ENCODE data around the gene CDHR5.

Gene CDHR5

GRCh38 chr11:665704-666281, 41.0 kb upstream of the CDHR5 start:
- TF ChIP-seq EZH2phosphoT487 (IDR thresholded peaks at IDR 0.05; ENCODE audit: borderline replicate concordance, low read length) (no peak), CTCF (IDR thresholded peaks at IDR 0.05; ENCODE audit: low read depth, low read length, poor library complexity, severe bottlenecking) (no peak)
- H3F3A ChIP-seq (ENCODE audit: control insufficient read depth, insufficient read depth): no peaks in the 10 kb centered on the region
- peaks cover 4% of the 10 kb centered on the region; the same call in 1 of the 2 replicates for H3K36me3 ChIP-seq (ENCODE audit: control insufficient read depth, low read length)
- no peaks in the 10 kb centered on the region for H3K79me2 ChIP-seq (ENCODE audit: control insufficient read depth, low read length)
- no peaks in the 10 kb centered on the region for H3K9me3 ChIP-seq (ENCODE audit: control insufficient read depth, insufficient read depth, low read length)
- no peaks in the 10 kb centered on the region for H3K27me3 ChIP-seq (ENCODE audit: control insufficient read depth, low read length)
- H4K20me1 ChIP-seq (ENCODE audit: control insufficient read depth, insufficient read depth, low read depth, low read length): no peaks in the 10 kb centered on the region
- no peaks in the 10 kb centered on the region for H3K4me1 ChIP-seq (ENCODE audit: control insufficient read depth, low read length)
- no peak overlapping the region for H3K27ac ChIP-seq (ENCODE audit: low read depth, low read length)
- no peak overlapping the region for H3K4me3 ChIP-seq (ENCODE audit: low read length)
- H3K9me2 ChIP-seq (replicated peaks; ENCODE audit: control insufficient read depth, low read length): no peaks in the 10 kb centered on the region
- no peak overlapping the region for H3K4me2 ChIP-seq (ENCODE audit: low read length)

- TF ChIP-seq CTCF (IDR thresholded peaks at IDR 0.05; ENCODE audit: low read depth, low read length, poor library complexity, severe bottlenecking): no peak
- no peak for TF ChIP-seq EZH2phosphoT487 (IDR thresholded peaks at IDR 0.05; ENCODE audit: borderline replicate concordance, low read length)
- peaks cover 4% of the 10 kb centered on the region; the same call in 1 of the 2 replicates for H3K36me3 ChIP-seq (ENCODE audit: control insufficient read depth, low read length)
- no peaks in the 10 kb centered on the region for H3K9me3 ChIP-seq (ENCODE audit: control insufficient read depth, insufficient read depth, low read length)
- no peaks in the 10 kb centered on the region for H3K27me3 ChIP-seq (ENCODE audit: control insufficient read depth, low read length)
- H3F3A ChIP-seq (ENCODE audit: control insufficient read depth, insufficient read depth): no peaks in the 10 kb centered on the region
- no peak overlapping the region for H3K27ac ChIP-seq (ENCODE audit: low read depth, low read length)
- no peaks in the 10 kb centered on the region for H3K4me1 ChIP-seq (ENCODE audit: control insufficient read depth, low read length)
- no peak overlapping the region for H3K4me3 ChIP-seq (ENCODE audit: low read length)
- no peak overlapping the region for H3K4me2 ChIP-seq (ENCODE audit: low read length)
- no peaks in the 10 kb centered on the region for H3K9me2 ChIP-seq (replicated peaks; ENCODE audit: control insufficient read depth, low read length)
- H4K20me1 ChIP-seq (ENCODE audit: control insufficient read depth, insufficient read depth, low read depth, low read length): no peaks in the 10 kb centered on the region
- H3K79me2 ChIP-seq (ENCODE audit: control insufficient read depth, low read length): no peaks in the 10 kb centered on the region
Observed at GRCh38 chr11:665062-665703, 40.4 kb upstream of the CDHR5 start.

- Histone ChIP-seq H3K27ac (ENCODE audit: low read depth, low read length) (no peak overlapping the region), H3K9me3 (ENCODE audit: control insufficient read depth, insufficient read depth, low read length) (no peaks in the 10 kb centered on the region), H3K4me3 (ENCODE audit: low read length) (no peak overlapping the region), H3K36me3 (ENCODE audit: control insufficient read depth, low read length) (peaks cover 4% of the 10 kb centered on the region; the same call in 1 of the 2 replicates), H3K9me2 (replicated peaks; ENCODE audit: control insufficient read depth, low read length) (no peaks in the 10 kb centered on the region), H3F3A (ENCODE audit: control insufficient read depth, insufficient read depth) (no peaks in the 10 kb centered on the region), H3K27me3 (ENCODE audit: control insufficient read depth, low read length) (no peaks in the 10 kb centered on the region), H3K79me2 (ENCODE audit: control insufficient read depth, low read length) (no peaks in the 10 kb centered on the region), H3K4me1 (ENCODE audit: control insufficient read depth, low read length) (no peaks in the 10 kb centered on the region), H4K20me1 (ENCODE audit: control insufficient read depth, insufficient read depth, low read depth, low read length) (no peaks in the 10 kb centered on the region), H3K4me2 (ENCODE audit: low read length) (no peak overlapping the region)
- TF ChIP-seq CTCF (IDR thresholded peaks at IDR 0.05; ENCODE audit: low read depth, low read length, poor library complexity, severe bottlenecking) (peak; percentile 55), EZH2phosphoT487 (IDR thresholded peaks at IDR 0.05; ENCODE audit: borderline replicate concordance, low read length) (no peak)
Observed at GRCh38 chr11:662689-663274, 38.0 kb upstream of the CDHR5 start.
